Fibroblast of lung (primary cell): Measurements from ENCODE around the gene LHFPL2.

ENCODE experiments used
- CTCF ChIP-seq, 2 donors: IDR thresholded peaks in 1 of 2; conservative IDR thresholded peaks in 1 of 2; 1 replicate in 1 of 2; 2 replicates in 1 of 2; pipeline ENCODE4 v1.5.1; 2011 to 2012; ENCODE audit warnings: low read length in 2 of 2, control low read depth in 1 of 2, inconsistent platforms in 1 of 2, low read depth in 1 of 2, mild to moderate bottlenecking in 1 of 2
- EZH2 ChIP-seq: IDR thresholded peaks from 2 replicates; pipeline ENCODE4 v1.5.1; 2012; ENCODE audit warnings: low read length, control low read depth, mild to moderate bottlenecking; ENCODE audit errors: missing control alignments

- TF ChIP-seq CTCF (conservative IDR thresholded peaks at IDR 0.05 in 1 of 2, IDR thresholded peaks at IDR 0.05 in 1 of 2; ENCODE audit: low read depth in 1 of 2, low read length in 2 of 2) (no peak), EZH2 (no peak)
Observed at GRCh38 chr5:78655746-78656290, 7.2 kb upstream of the LHFPL2 start.
